T-helper 1 cell treated with Interleukin-12 subunit alpha and Interleukin-12 subunit beta and Interleukin-4 antibody, amounts not matched to agents 30 μg/mL and 1 μg/mL, for 36 hours (primary cell): ENCODE data around the gene DRC3.
A peak's percentile ranks its signal among the peaks of the same experiment; 100 is the strongest.

Experiments
- H3K27ac Mint-ChIP-seq: one replicate; pipeline ENCODE4 v1.8.0; 2021; ENCODE audit warnings: mild to moderate bottlenecking, mixed read lengths
- H3K27me3 Mint-ChIP-seq: one replicate; pipeline ENCODE4 v1.8.0; 2021; ENCODE audit warnings: low read depth, mixed read lengths
- H3K36me3 Mint-ChIP-seq: one replicate; pipeline ENCODE4 v1.8.0; 2021; ENCODE audit warnings: low read depth, mixed read lengths
- H3K4me1 Mint-ChIP-seq: one replicate; pipeline ENCODE4 v1.8.0; 2021; ENCODE audit warnings: low read depth, mixed read lengths
- H3K4me3 Mint-ChIP-seq: one replicate; pipeline ENCODE4 v1.8.0; 2021; ENCODE audit warnings: mild to moderate bottlenecking, moderate library complexity, mixed read lengths
- H3K9me3 Mint-ChIP-seq: one replicate; pipeline ENCODE4 v1.8.0; 2021; ENCODE audit warnings: mixed read lengths

DRC3 gene, protein sequence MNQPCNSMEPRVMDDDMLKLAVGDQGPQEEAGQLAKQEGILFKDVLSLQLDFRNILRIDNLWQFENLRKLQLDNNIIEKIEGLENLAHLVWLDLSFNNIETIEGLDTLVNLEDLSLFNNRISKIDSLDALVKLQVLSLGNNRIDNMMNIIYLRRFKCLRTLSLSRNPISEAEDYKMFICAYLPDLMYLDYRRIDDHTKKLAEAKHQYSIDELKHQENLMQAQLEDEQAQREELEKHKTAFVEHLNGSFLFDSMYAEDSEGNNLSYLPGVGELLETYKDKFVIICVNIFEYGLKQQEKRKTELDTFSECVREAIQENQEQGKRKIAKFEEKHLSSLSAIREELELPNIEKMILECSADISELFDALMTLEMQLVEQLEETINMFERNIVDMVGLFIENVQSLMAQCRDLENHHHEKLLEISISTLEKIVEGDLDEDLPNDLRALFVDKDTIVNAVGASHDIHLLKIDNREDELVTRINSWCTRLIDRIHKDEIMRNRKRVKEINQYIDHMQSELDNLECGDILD

GRCh38 chr17:17972126-17972951 is at the start of gene DRC3, which contains the start of gene TOM1L2:
TSS of gene DRC3 (plus strand) at chr17:17972862. CDS start at chr17:17977599, 4,737 bp downstream.
TSS of gene TOM1L2 (minus strand) at chr17:17972400. CDS start at chr17:17972313, 87 bp downstream.
- Mint-ChIP-seq H3K36me3 (peaks cover 2% of the 10 kb centered on the region), H3K27ac (peak within 1 kb of the TSS; percentile 92), H3K4me3 (peak within 1 kb of the TSS; percentile 93), H3K4me1 (peaks cover 24% of the 10 kb centered on the region), H3K27me3 (no peaks in the 10 kb centered on the region), H3K9me3 (no peaks in the 10 kb centered on the region)

DNA sequence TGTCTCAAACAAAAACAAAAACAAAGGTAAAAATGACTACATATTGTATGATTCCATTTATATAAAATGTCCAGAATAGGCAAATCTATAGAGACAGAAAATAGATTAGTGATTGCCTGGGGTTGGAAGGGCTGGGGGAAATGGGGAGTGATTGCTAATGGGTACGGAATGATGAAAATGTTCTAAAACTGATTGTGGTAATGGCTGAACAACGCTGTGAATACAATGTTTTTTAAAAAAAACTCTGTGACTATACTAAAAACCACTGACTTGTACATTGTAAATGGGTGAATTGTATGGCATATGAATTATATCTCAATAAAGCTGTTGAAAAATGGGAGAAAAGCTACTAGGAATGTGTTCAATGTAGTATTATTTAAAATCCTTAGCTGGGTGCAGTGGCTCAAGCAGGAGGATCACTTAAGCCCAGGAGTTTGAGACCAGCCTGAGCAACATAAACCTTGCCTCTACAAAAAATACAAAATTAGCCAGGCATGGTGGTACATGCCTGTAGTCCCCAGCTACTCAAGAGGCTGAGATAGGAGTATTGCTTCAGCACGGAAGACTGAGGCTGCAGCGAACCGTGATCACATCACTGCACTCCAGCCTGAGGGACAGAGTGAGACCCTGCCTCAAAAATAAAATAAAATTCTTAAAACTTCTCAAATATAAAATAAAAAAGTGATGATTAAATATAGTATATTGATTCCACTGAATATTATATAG is 48.4 kb upstream of the DRC3 start:
- Mint-ChIP-seq H3K27me3 (no peaks in the 10 kb centered on the region), H3K36me3 (no peaks in the 10 kb centered on the region), H3K27ac (no peak overlapping the region), H3K4me1 (peaks cover 1% of the 10 kb centered on the region), H3K9me3 (no peaks in the 10 kb centered on the region), H3K4me3 (no peak overlapping the region)

- Mint-ChIP-seq H3K27ac (no peak overlapping the region), H3K4me3 (no peak overlapping the region), H3K27me3 (no peaks in the 10 kb centered on the region), H3K4me1 (no peaks in the 10 kb centered on the region), H3K36me3 (no peaks in the 10 kb centered on the region), H3K9me3 (no peaks in the 10 kb centered on the region)
Measured at GRCh38 chr17:17924857-17925250, 47.8 kb upstream of the DRC3 start.

DNA sequence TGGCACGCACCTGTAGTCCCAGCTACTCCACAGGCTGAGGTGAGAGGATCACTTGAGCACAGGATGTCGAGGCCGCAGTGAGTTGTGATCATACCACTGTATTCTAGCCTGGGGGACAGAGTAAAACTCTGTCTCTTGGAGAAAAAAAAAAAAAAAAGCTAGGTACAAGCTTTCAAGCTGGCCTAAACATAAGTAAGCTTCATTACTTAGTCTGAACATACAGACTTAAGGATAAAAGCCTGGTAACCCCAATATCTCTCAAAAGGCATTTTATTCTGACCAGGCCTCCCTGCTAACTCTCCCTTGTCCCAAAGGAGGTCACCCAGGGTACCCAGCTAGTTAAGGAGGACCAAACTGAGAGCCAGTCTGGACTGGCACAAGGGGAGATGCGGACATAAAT is 46.6 kb upstream of the DRC3 start:
- Mint-ChIP-seq H3K4me3 (no peak overlapping the region), H3K4me1 (no peaks in the 10 kb centered on the region), H3K27me3 (no peaks in the 10 kb centered on the region), H3K27ac (no peak overlapping the region), H3K9me3 (no peaks in the 10 kb centered on the region), H3K36me3 (no peaks in the 10 kb centered on the region)

DNA sequence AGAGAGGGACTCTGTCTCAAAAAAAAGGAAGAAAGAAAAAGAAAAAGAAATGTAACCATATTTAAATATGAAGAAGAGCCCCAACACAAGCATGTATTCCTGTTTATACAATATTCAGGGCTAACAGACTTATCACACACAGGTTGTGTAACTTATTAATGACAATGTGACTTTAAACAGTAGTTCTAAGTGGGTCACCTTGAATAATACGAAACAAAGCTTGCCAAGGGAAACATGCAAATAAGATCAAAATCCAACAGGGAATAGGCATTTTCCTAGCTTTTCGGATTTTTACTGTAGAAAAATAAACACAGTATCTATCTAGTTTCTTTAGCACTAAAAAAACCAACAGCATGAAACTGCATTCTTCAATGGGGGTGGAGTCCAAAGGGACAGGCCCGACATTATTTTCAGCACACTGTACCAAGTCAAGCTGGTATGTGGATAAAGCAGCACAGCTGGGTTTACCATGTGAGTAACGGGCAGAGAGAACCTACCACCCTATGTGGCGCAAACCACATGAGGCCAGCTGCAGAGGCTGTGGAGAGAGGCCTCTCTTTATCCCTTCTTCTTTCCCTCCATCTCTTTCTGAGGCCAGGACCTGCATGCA is 45.7 kb upstream of the DRC3 start:
- no peaks in the 10 kb centered on the region for H3K4me1 Mint-ChIP-seq
- H3K36me3 Mint-ChIP-seq, result no peaks in the 10 kb centered on the region
- no peaks in the 10 kb centered on the region for H3K27me3 Mint-ChIP-seq
- no peak overlapping the region for H3K27ac Mint-ChIP-seq
- no peak overlapping the region for H3K4me3 Mint-ChIP-seq
- H3K9me3 Mint-ChIP-seq, result no peaks in the 10 kb centered on the region

- H3K4me3 Mint-ChIP-seq, result no peak overlapping the region
- no peaks in the 10 kb centered on the region for H3K27me3 Mint-ChIP-seq
- no peaks in the 10 kb centered on the region for H3K36me3 Mint-ChIP-seq
- no peaks in the 10 kb centered on the region for H3K4me1 Mint-ChIP-seq
- H3K27ac Mint-ChIP-seq, result no peak overlapping the region
- H3K9me3 Mint-ChIP-seq, result no peaks in the 10 kb centered on the region
Measured at GRCh38 chr17:17928398-17929287, 44.0 kb upstream of the DRC3 start.

DNA sequence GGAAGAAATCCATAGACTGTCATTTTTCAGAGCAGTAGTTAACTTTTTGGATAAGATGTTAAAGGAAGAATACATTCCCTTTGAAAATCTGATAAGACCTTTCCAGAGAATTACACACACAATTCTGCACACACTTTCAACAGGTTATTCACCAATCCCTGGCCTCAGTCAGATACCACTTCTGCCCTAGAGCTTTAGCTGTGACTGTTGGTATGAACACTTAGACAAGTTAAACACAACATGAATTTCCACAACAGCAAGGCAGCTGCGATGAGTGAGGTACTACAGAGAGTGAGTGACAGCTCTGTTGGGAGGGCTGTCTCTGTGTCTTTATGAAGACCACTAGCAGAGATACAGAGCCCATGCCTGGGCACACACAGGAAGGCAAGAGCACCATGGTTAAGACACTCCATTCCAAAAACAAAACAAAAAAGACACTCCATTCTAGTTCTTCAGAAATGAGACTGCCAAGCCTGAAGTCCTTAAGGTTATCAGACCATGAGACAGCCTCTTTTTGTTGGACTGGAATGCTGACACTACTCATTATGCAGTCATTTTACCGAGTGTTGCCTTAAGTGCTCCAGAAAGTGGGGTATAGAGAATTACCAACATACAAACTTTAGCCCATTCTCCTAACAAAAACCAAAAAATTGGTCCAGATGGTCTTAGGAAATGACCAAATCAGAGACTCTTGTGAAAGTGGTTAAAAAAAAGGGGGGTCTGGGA is 42.8 kb upstream of the DRC3 start:
- Mint-ChIP-seq H3K4me3 (no peak overlapping the region), H3K27me3 (no peaks in the 10 kb centered on the region), H3K27ac (no peak overlapping the region), H3K9me3 (no peaks in the 10 kb centered on the region), H3K4me1 (peaks cover under 1% of the 10 kb centered on the region), H3K36me3 (no peaks in the 10 kb centered on the region)

DNA sequence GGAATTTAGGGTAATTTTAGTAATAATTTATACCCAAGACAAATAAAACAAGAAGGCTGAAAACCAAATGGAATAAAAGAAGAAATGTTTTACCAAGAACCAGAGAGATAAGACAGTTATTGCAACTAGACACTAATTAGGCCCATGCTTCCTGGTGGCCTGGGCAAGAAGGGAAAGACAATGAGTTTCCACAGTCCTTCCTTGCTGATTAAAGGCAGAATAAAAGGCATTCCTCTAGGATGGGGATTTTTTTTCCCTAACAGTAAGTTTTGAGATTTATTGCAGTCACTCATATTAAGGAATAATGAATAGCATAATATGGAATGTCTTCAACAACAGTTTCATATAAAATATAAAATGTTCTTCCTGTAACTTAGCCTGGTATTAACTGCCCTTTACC is 42.0 kb upstream of the DRC3 start:
- H3K27me3 Mint-ChIP-seq, result no peaks in the 10 kb centered on the region
- no peak overlapping the region for H3K27ac Mint-ChIP-seq
- no peaks in the 10 kb centered on the region for H3K36me3 Mint-ChIP-seq
- peaks cover 9% of the 10 kb centered on the region for H3K4me1 Mint-ChIP-seq
- H3K9me3 Mint-ChIP-seq, result no peaks in the 10 kb centered on the region
- H3K4me3 Mint-ChIP-seq, result no peak overlapping the region

DNA sequence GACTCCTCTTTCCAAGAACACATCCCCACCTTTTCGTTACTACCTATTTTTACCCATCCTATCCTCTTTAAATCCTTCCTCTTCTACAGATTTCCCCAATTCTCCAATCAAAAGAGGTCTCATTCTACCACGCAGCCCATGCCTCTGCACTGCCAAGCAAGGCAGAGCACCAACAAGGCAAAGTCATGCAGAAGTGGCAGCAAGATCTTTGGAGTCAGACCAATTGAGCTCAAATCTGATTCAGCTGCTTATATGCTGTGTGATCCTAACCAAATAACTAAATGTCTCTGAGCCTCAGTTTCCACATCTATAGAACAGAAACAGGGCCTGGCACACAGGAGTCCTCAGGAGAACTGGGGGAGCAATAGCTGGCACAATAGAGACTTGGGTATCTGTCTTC is 41.5 kb upstream of the DRC3 start:
- Mint-ChIP-seq H3K36me3 (peaks cover 2% of the 10 kb centered on the region), H3K27me3 (no peaks in the 10 kb centered on the region), H3K27ac (no peak overlapping the region), H3K4me1 (peaks cover 14% of the 10 kb centered on the region), H3K9me3 (no peaks in the 10 kb centered on the region), H3K4me3 (no peak overlapping the region)

- Mint-ChIP-seq H3K4me3 (no peak overlapping the region), H3K4me1 (peaks cover 21% of the 10 kb centered on the region), H3K36me3 (peaks cover 2% of the 10 kb centered on the region), H3K27ac (no peak overlapping the region), H3K27me3 (no peaks in the 10 kb centered on the region), H3K9me3 (no peaks in the 10 kb centered on the region)
Measured at GRCh38 chr17:17933775-17934174, 38.9 kb upstream of the DRC3 start.

DNA sequence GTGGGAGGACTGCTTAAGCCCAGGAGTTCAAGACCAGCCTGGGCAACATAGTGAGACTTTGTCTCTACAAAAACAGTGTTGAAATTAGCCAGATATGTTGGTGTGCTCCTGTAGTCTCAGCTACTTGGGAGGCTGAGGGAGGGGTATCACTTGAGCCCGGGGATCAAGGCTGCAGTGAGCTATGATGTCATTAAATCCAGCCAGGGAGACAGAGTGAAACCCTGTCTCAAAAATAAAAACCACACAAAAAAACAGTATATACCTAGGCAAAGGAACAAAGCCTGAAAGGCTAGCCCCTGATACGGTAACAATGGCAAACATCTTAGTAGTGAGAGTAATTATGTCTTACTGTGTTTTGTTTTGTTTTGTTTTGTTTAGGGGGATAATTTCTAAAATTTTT is 38.4 kb upstream of the DRC3 start:
- no peak overlapping the region for H3K4me3 Mint-ChIP-seq
- peaks cover 2% of the 10 kb centered on the region for H3K36me3 Mint-ChIP-seq
- no peaks in the 10 kb centered on the region for H3K27me3 Mint-ChIP-seq
- H3K4me1 Mint-ChIP-seq, result peaks cover 21% of the 10 kb centered on the region
- no peak overlapping the region for H3K27ac Mint-ChIP-seq
- no peaks in the 10 kb centered on the region for H3K9me3 Mint-ChIP-seq

DNA sequence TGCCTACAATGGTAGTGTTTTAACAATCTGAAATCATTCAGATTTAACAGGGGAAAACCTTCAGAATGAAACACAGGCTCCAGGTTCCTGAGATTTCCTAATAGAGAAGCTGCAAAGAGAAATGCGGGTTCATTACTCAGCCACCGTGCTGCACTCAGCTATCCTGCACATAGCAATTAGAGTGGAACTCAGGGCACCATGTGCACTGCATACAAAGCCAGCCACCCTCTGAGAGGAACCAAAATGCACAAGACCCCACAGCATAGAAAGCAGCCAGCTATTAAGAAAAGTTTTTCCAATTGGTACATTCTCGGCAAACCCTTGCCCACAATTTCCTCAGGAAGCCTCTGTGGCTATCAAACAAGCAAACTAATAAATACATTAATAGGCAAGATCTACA is 37.9 kb upstream of the DRC3 start:
- Mint-ChIP-seq H3K36me3 (peaks cover 2% of the 10 kb centered on the region), H3K27ac (no peak overlapping the region), H3K4me3 (no peak overlapping the region), H3K27me3 (no peaks in the 10 kb centered on the region), H3K9me3 (no peaks in the 10 kb centered on the region), H3K4me1 (peaks cover 21% of the 10 kb centered on the region)
